UCSD-AML1 (cell line): Measurements from ENCODE around the gene HDAC8.
A peak's percentile ranks its signal among the peaks of the same experiment; 100 is the strongest.
"Not testable (repeated sequence)": the region's sequence is repeated elsewhere in the genome, so short reads cannot be mapped to it uniquely, and the experiment has no call there.

Experiments used
- DNase-seq: peaks from one replicate; lab custom pipeline; 2025; ENCODE audit not compliant: unreplicated experiment; lab: John Stamatoyannopoulos, UW

HDAC8 gene

GRCh38 chrX:72536542-72536941 lies 36.1 kb downstream of the HDAC8 start:
- DNase-seq: no peak

- DNase-seq: no peak
These were observed 40.3 kb downstream of the HDAC8 start for GRCh38 chrX:72532366-72532765.

GRCh38 chrX:72526534-72527508 lies 45.8 kb downstream of the HDAC8 start:
- peak; percentile 37 for DNase-seq

GRCh38 chrX:72498782-72499181 lies 73.9 kb downstream of the HDAC8 start:
- no peak for DNase-seq

GRCh38 chrX:72495046-72495445 lies 77.6 kb downstream of the HDAC8 start:
- no peak for DNase-seq

GRCh38 chrX:72492499-72492898 lies 80.1 kb downstream of the HDAC8 start:
- DNase-seq: no peak

GRCh38 chrX:72490221-72490620 lies 82.4 kb downstream of the HDAC8 start:
- not testable (repeated sequence) for DNase-seq

- no peak for DNase-seq
These were observed 85.0 kb downstream of the HDAC8 start for GRCh38 chrX:72487661-72488060.

- no peak for DNase-seq
These were observed 93.0 kb downstream of the HDAC8 start for GRCh38 chrX:72479324-72480274.

GRCh38 chrX:72478853-72479252 lies 93.8 kb downstream of the HDAC8 start:
- DNase-seq: no peak

- DNase-seq: no peak
These were observed 94.3 kb downstream of the HDAC8 start for GRCh38 chrX:72478351-72478750.

GRCh38 chrX:72477781-72478181 lies 94.9 kb downstream of the HDAC8 start:
- DNase-seq: no peak

- no peak for DNase-seq
These were observed 95.3 kb downstream of the HDAC8 start for GRCh38 chrX:72477376-72477775.

GRCh38 chrX:72475952-72476668 lies 96.5 kb downstream of the HDAC8 start:
- DNase-seq: no peak

- no peak for DNase-seq
These were observed 97.3 kb downstream of the HDAC8 start for GRCh38 chrX:72475338-72475737.

GRCh38 chrX:72470532-72471223 lies 102.0 kb downstream of the HDAC8 start:
- DNase-seq: no peak

GRCh38 chrX:72470117-72470516 lies 102.5 kb downstream of the HDAC8 start:
- no peak for DNase-seq

GRCh38 chrX:72468607-72469006 lies 104.0 kb downstream of the HDAC8 start:
- DNase-seq: no peak

- DNase-seq: no peak
These were observed 105.5 kb downstream of the HDAC8 start for GRCh38 chrX:72467135-72467534.

GRCh38 chrX:72466493-72466892 lies 106.2 kb downstream of the HDAC8 start:
- no peak for DNase-seq
